SH-SY5Y (cell line): ENCODE measurements around the gene PBX1.

Experiments used
- GATA2 ChIP-seq: IDR thresholded peaks from 2 replicates; pipeline ENCODE4 v1.6.1; 2011; ENCODE audit warnings: mild to moderate bottlenecking, low read depth, low read length
- GATA3 ChIP-seq: IDR thresholded peaks from 2 replicates; pipeline ENCODE4 v1.6.1; 2011; ENCODE audit warnings: low read depth, mild to moderate bottlenecking, low read length, moderate library complexity

DNA sequence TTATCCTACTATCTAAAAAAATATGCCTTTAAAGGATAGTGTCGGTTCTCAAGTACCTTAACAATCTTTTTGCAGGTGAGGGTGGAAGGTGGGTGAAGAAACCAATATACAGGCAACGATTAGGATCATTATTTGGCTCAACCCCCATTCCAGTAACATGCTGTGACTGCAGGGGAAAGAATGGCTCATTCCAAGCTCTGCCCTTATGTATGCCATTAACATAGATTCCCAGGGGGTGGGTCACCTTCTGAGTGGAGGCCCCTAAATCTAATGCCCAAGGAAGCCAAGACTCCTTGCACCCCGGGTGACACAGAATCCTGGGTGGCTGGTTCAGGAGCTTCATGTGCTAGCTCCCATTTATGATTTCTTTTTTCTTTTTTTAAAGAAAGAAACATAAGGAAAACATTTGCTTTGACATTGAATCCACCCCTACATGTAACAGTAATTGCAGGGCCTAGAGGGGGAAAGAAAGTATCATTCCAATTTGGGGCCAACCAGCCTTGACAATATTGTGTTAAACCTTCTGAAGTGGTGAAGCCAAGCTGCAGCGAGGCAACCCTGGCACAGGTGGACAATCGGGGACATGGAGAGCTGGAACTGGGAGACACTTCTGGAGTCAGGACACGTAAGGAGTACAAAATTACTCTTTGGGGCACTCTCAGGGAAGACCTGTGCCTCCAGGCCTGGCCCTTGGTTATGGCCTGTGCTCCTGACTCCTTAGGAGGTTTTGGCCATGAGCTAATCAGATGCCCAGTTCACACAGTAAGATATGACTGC is 200.3 kb downstream of the PBX1 start:
- TF ChIP-seq GATA2 (no peak), GATA3 (no peak)
